CD14-positive monocyte (primary cell): Measurements from ENCODE around the gene CHMP2A. TPM values are rescaled to one million over a fixed set of nuclear protein-coding genes. Genes with fewer than 3 reads are reported as not detected.
"Not testable (repeated sequence)": the region's sequence is repeated elsewhere in the genome, so short reads cannot be mapped to it uniquely, and the experiment has no call there.

Experiments
- DNase-seq, 3 donors: peaks; one replicate each; pipeline ENCODE4 v3.0.0-alpha.2; 2011 to 2022
- H2AFZ ChIP-seq: 2 replicates; pipeline ENCODE4 v1.6.0; 2012; ENCODE audit warnings: mild to moderate bottlenecking, low read depth, low read length, inconsistent platforms; ENCODE audit not compliant: insufficient read depth, poor library complexity, severe bottlenecking
- H3K27ac ChIP-seq, 2 donors: 1 replicate in 1 of 2; 2 replicates in 1 of 2; pipeline ENCODE4 v1.5.1; 2012 to 2013; ENCODE audit warnings: low read length in 2 of 2, control low read depth in 1 of 2, inconsistent platforms in 1 of 2, low read depth in 1 of 2, mild to moderate bottlenecking in 1 of 2
- H3K27me3 ChIP-seq, 2 donors: one replicate each; pipeline versions ENCODE4 v1.6.0 to v1.6.1; 2011 to 2013; ENCODE audit warnings: low read length in 2 of 2; ENCODE audit not compliant: control insufficient read depth in 2 of 2, insufficient read depth in 2 of 2
- H3K36me3 ChIP-seq, 2 donors: replicated peaks in 1 of 2; 1 replicate in 1 of 2; 2 replicates in 1 of 2; pipeline versions ENCODE4 v1.5.1 to v1.6.1; 2012 to 2013; ENCODE audit warnings: low read length in 2 of 2, control low read depth in 1 of 2, inconsistent platforms in 1 of 2, mild to moderate bottlenecking in 1 of 2; ENCODE audit not compliant: insufficient read depth in 2 of 2, control insufficient read depth in 1 of 2
- H3K4me1 ChIP-seq, 2 donors: 1 replicate in 1 of 2; 2 replicates in 1 of 2; pipeline versions ENCODE4 v1.5.1 to v1.6.1; 2012 to 2013; ENCODE audit warnings: low read length in 2 of 2, control low read depth in 1 of 2, inconsistent platforms in 1 of 2, mild to moderate bottlenecking in 1 of 2, moderate library complexity in 1 of 2; ENCODE audit not compliant: insufficient read depth in 2 of 2, control insufficient read depth in 1 of 2
- H3K4me2 ChIP-seq: replicated peaks from 2 replicates; pipeline ENCODE3; 2012; ENCODE audit warnings: low read length, moderate library complexity, mild to moderate bottlenecking; ENCODE audit not compliant: poor library complexity, severe bottlenecking; ENCODE audit errors: extremely low read depth
- H3K4me3 ChIP-seq, 3 experiments: fragments of 200-600 bp in 1 of 3; sonication (generic) in 1 of 3; replicated peaks in 1 of 3; 1 replicate in 2 of 3; 2 replicates in 1 of 3; pipeline ENCODE4 v1.5.1; 2011 to 2013; ENCODE audit warnings: low read length in 3 of 3, mild to moderate bottlenecking in 3 of 3, control low read depth in 2 of 3, low read depth in 2 of 3, inconsistent platforms in 1 of 3, moderate library complexity in 1 of 3
- H3K79me2 ChIP-seq: 2 replicates; pipeline ENCODE4 v1.6.0; 2012; ENCODE audit warnings: mild to moderate bottlenecking, control low read depth, inconsistent platforms, low read length, moderate library complexity; ENCODE audit not compliant: insufficient read depth
- H3K9ac ChIP-seq: 2 replicates; pipeline ENCODE4 v1.6.0; 2017; ENCODE audit warnings: low read length, mild to moderate bottlenecking; ENCODE audit not compliant: insufficient read depth, poor library complexity, severe bottlenecking
- H3K9me3 ChIP-seq, 2 donors: replicated peaks in 1 of 2; 1 replicate in 1 of 2; 2 replicates in 1 of 2; pipeline versions ENCODE4 v1.5.1 to v1.6.1; 2012 to 2013; ENCODE audit warnings: low read length in 2 of 2, control low read depth in 1 of 2; ENCODE audit not compliant: control insufficient read depth in 1 of 2, insufficient read depth in 1 of 2
- H4K20me1 ChIP-seq: 2 replicates; pipeline ENCODE4 v1.6.0; 2012; ENCODE audit warnings: mild to moderate bottlenecking, low read length, control low read depth, moderate library complexity; ENCODE audit not compliant: insufficient read depth
- H3K27ac Mint-ChIP-seq, 7 donors: one replicate each; pipeline ENCODE4 v1.8.0; 2020; ENCODE audit warnings: mild to moderate bottlenecking in 7 of 7, mixed read lengths in 7 of 7, moderate library complexity in 6 of 7, inconsistent platforms in 2 of 7
- H3K27me3 Mint-ChIP-seq, 3 donors: one replicate each; pipeline ENCODE4 v1.8.0; 2021 to 2022; ENCODE audit warnings: low read depth in 3 of 3, mild to moderate bottlenecking in 3 of 3, mixed read lengths in 3 of 3, moderate library complexity in 3 of 3, inconsistent platforms in 1 of 3
- H3K36me3 Mint-ChIP-seq, 2 donors: one replicate each; pipeline ENCODE4 v1.8.0; 2020; ENCODE audit warnings: mixed read lengths in 2 of 2, inconsistent platforms in 1 of 2, mild to moderate bottlenecking in 1 of 2
- H3K4me1 Mint-ChIP-seq: one replicate; pipeline ENCODE4 v1.8.0; 2020; ENCODE audit warnings: mild to moderate bottlenecking, mixed read lengths
- H3K4me3 Mint-ChIP-seq, 2 donors: one replicate each; pipeline ENCODE4 v1.8.0; 2020; ENCODE audit warnings: mild to moderate bottlenecking in 2 of 2, mixed read lengths in 2 of 2, moderate library complexity in 1 of 2
- H3K9me3 Mint-ChIP-seq, 7 donors: one replicate each; pipeline ENCODE4 v1.8.0; 2020 to 2022; ENCODE audit warnings: mixed read lengths in 7 of 7, mild to moderate bottlenecking in 6 of 7, moderate library complexity in 6 of 7, inconsistent platforms in 2 of 7
- CTCF ChIP-seq: fragments of 200-600 bp; IDR thresholded peaks from one replicate; pipeline ENCODE4 v1.8.0; 2022; ENCODE audit warnings: antibody characterized with exemption, mild to moderate bottlenecking
- WGBS: methylation state at CpG from one replicate; pipeline ENCODE4 v1.1.5; 2013; ENCODE audit warnings: missing lambda C conversion rate; ENCODE audit not compliant: insufficient coverage; 5-methylcytosine and 5-hydroxymethylcytosine counted together
- intact Hi-C, 2 donors: fragments of 100-400 bp; cut with micrococcal nuclease; formaldehyde crosslinking; loops; one replicate each; pipeline versions ENCODE4 v1.15.0 to v1.15.1; 2023
- polyA plus RNA-seq, 3 donors: library from polyadenylated mRNA; depleted of rRNA in 1 of 3; unstranded in 2 of 3; stranded (reverse) in 1 of 3; fragments of 300-500 nt in 2 of 3; fragments of >200 nt in 1 of 3; fragmentation: Illumina TruSeq in 2 of 3; gene quantifications; 1 replicate in 2 of 3; 2 replicates in 1 of 3; pipeline ENCODE4 v1.2.3, GENCODE V29; 2012 to 2021

CHMP2A gene
- polyA plus RNA-seq, 3 donors = 228 to 323 (median 290) TPM

- H3K4me1 Mint-ChIP-seq = peaks cover 21% of the 10 kb centered on the region
- H3K27ac ChIP-seq = no peak overlapping the region
- H3K9me3 ChIP-seq = no peaks in the 10 kb centered on the region
- WGBS = 100% methylated on average over 2 of the region's 8 CpGs
- peaks cover 24 to 36% of the 10 kb centered on the region in 2 donors for H3K36me3 Mint-ChIP-seq
- DNase-seq = no peak
- peaks cover 11% of the 10 kb centered on the region in 2 donors for H3K4me1 ChIP-seq
- peaks cover 10% of the 10 kb centered on the region for H3K79me2 ChIP-seq
- no peak overlapping the region for H2AFZ ChIP-seq
- no peak overlapping the region for H3K9ac ChIP-seq
- no peak overlapping the region for H3K4me3 ChIP-seq
- peaks cover 6% of the 10 kb centered on the region for H4K20me1 ChIP-seq
- H3K9me3 Mint-ChIP-seq = peaks cover 0 to 2% (median 0%) of the 10 kb centered on the region in 7 donors
- intact Hi-C loops = no loop called here
- no peaks in the 10 kb centered on the region for H3K27me3 ChIP-seq
- peak overlapping the region in 2 of 7 donors; percentile 42 to 50 for H3K27ac Mint-ChIP-seq
- TF ChIP-seq CTCF = no peak
- no peak overlapping the region for H3K4me3 Mint-ChIP-seq
- peaks cover 0 to 3% (median 3%) of the 10 kb centered on the region in 3 donors for H3K27me3 Mint-ChIP-seq
- H3K36me3 ChIP-seq = peaks cover 12 to 27% of the 10 kb centered on the region in 2 donors
- H3K4me2 ChIP-seq = no peak overlapping the region
Measured at GRCh38 chr19:58579473-58580142, 24.7 kb upstream of the CHMP2A start.

GRCh38 chr19:58578012-58578925, 23.4 kb upstream of the CHMP2A start:
- WGBS = 93% methylated on average over 5 of the region's 11 CpGs
- peaks cover 10% of the 10 kb centered on the region for H3K79me2 ChIP-seq
- no peak overlapping the region for H3K27ac ChIP-seq
- no peak for DNase-seq
- no peak for TF ChIP-seq CTCF
- H3K4me1 Mint-ChIP-seq = peaks cover 32% of the 10 kb centered on the region
- intact Hi-C loops = no loop called here
- H3K36me3 Mint-ChIP-seq = peaks cover 22 to 26% of the 10 kb centered on the region in 2 donors
- peaks cover 0 to 7% (median 3%) of the 10 kb centered on the region in 3 donors for H3K27me3 Mint-ChIP-seq
- peaks cover 6% of the 10 kb centered on the region for H4K20me1 ChIP-seq
- H3K4me2 ChIP-seq = no peak overlapping the region
- peaks cover 0 to 2% (median 0%) of the 10 kb centered on the region in 7 donors for H3K9me3 Mint-ChIP-seq
- no peak overlapping the region for H3K9ac ChIP-seq
- no peak overlapping the region for H3K4me3 ChIP-seq
- H2AFZ ChIP-seq = no peak overlapping the region
- H3K27ac Mint-ChIP-seq = peak overlapping the region in 2 of 7 donors; percentile 20 to 43
- no peak overlapping the region for H3K4me3 Mint-ChIP-seq
- peaks cover 23% of the 10 kb centered on the region in 2 donors for H3K4me1 ChIP-seq
- no peaks in the 10 kb centered on the region for H3K9me3 ChIP-seq
- no peaks in the 10 kb centered on the region for H3K27me3 ChIP-seq
- H3K36me3 ChIP-seq = peaks cover 7 to 20% of the 10 kb centered on the region in 2 donors

GRCh38 chr19:58577581-58577980, 22.7 kb upstream of the CHMP2A start:
- peak overlapping the region in 1 of 7 donors; percentile 43 for H3K27ac Mint-ChIP-seq
- H3K4me3 Mint-ChIP-seq, H3K27me3 ChIP-seq, H3K9me3 Mint-ChIP-seq, H3K9me3 ChIP-seq, intact Hi-C loops, H2AFZ ChIP-seq, H3K4me3 ChIP-seq, H3K4me2 ChIP-seq, H4K20me1 ChIP-seq, H3K27ac ChIP-seq, H3K9ac ChIP-seq, H3K27me3 Mint-ChIP-seq, DNase-seq: not testable (repeated sequence)
- peaks cover 32% of the 10 kb centered on the region for H3K4me1 Mint-ChIP-seq
- Histone ChIP-seq H3K36me3 (peaks cover 2 to 13% of the 10 kb centered on the region in 2 donors), H3K4me1 (peaks cover 23% of the 10 kb centered on the region in 2 donors), H3K79me2 (peaks cover 10% of the 10 kb centered on the region)
- WGBS = no CpG with 5 or more reads among the region's 2 CpGs
- peaks cover 15 to 19% of the 10 kb centered on the region in 2 donors for H3K36me3 Mint-ChIP-seq
